OCI-LY3 (cell line): ENCODE measurements around the gene TBCK.

Experiments used
- H2AFZ ChIP-seq: fragments of 200-600, 300-600 bp; shearing (Covaris generic); 2 replicates; pipeline ENCODE4 v1.6.0; 2014; ENCODE audit warnings: antibody characterized with exemption, low read depth, low read length
- H3K27ac ChIP-seq: fragments of 200-600, 300-600 bp; sonication (generic); 2 replicates; pipeline ENCODE4 v1.5.1; 2014; ENCODE audit warnings: mild to moderate bottlenecking, low read length, moderate library complexity, mixed read lengths
- H3K27me3 ChIP-seq: fragments of 200-600, 300-600 bp; sonication (generic); 2 replicates; pipeline ENCODE4 v1.6.1; 2014; ENCODE audit warnings: low read depth, low read length, mixed read lengths
- H3K36me3 ChIP-seq: fragments of 200-600, 300-600 bp; sonication (generic); replicated peaks from 2 replicates; pipeline ENCODE3; 2014; ENCODE audit warnings: low read depth, low read length, mixed read lengths
- H3K4me1 ChIP-seq: fragments of 300-600, 200-600 bp; sonication (generic); 2 replicates; pipeline ENCODE4 v1.6.1; 2014; ENCODE audit warnings: low read length, mixed read lengths
- H3K4me2 ChIP-seq: fragments of 200-600, 300-600 bp; sonication (generic); 2 replicates; pipeline ENCODE4 v1.6.1; 2014; ENCODE audit warnings: low read length, mixed read lengths
- H3K4me3 ChIP-seq: fragments of 300-600, 200-600 bp; sonication (generic); 2 replicates; pipeline ENCODE4 v1.5.1; 2014; ENCODE audit warnings: antibody characterized with exemption, mild to moderate bottlenecking, low read length, moderate library complexity
- H3K79me2 ChIP-seq: fragments of 300-600, 200-600 bp; shearing (Covaris generic); 2 replicates; pipeline ENCODE4 v1.6.1; 2014; ENCODE audit warnings: mild to moderate bottlenecking, low read length, mixed read lengths
- H3K9ac ChIP-seq: fragments of 300-600, 200-600 bp; shearing (Covaris generic); 2 replicates; pipeline ENCODE4 v1.6.0; 2014; ENCODE audit warnings: mild to moderate bottlenecking, low read length, moderate library complexity
- H3K9me3 ChIP-seq: fragments of 200-600, 300-600 bp; shearing (Covaris generic); 2 replicates; pipeline ENCODE4 v1.6.1; 2014; ENCODE audit warnings: low read length, mixed read lengths; ENCODE audit not compliant: insufficient read depth
- H4K20me1 ChIP-seq: fragments of 200-600, 300-600 bp; sonication (generic); 2 replicates; pipeline ENCODE4 v1.6.1; 2016; ENCODE audit warnings: low read length, mixed read lengths; ENCODE audit not compliant: insufficient read depth
- EZH2phosphoT487 ChIP-seq: fragments of 200-600 bp; shearing (Covaris generic); IDR thresholded peaks from 2 replicates; pipeline ENCODE4 v1.6.1; 2018; ENCODE audit warnings: antibody characterized with exemption, mixed run types, low read depth
- TF ChIP-seq, protein P1 (sequence below): fragments of 200-600, 300-600 bp; sonication (generic); IDR thresholded peaks from 2 replicates; pipeline ENCODE4 v1.5.1; 2014; ENCODE audit warnings: antibody characterized with exemption, low read length, low read depth

TBCK gene

DNA sequence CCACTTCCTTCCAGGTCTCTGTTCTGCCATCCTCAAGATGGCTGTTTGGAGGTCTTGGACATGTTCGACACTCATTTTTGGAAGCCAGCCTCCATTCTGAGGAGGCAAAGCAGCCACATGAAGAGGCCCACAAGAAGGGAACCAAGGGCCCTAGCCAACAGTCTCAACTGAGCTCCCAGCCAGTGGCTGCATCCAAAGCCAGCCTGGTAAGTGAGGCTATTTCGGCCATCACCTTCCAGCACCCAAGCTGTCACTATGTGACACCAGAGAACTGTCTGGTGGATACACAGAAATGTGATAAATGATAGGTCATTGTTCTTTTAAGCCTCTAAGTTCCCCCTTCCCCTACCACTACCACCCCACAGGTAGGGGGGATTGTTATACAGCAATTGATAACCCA, 293.6 kb downstream of the TBCK start:
- Histone ChIP-seq H4K20me1 (no peaks in the 10 kb centered on the region), H3K9me3 (no peaks in the 10 kb centered on the region), H3K36me3 (no peaks in the 10 kb centered on the region), H3K4me1 (no peaks in the 10 kb centered on the region), H2AFZ (no peak overlapping the region), H3K79me2 (no peaks in the 10 kb centered on the region), H3K4me3 (no peak overlapping the region), H3K4me2 (no peak overlapping the region), H3K9ac (no peak overlapping the region), H3K27ac (no peak overlapping the region), H3K27me3 (no peaks in the 10 kb centered on the region)
- TF ChIP-seq EZH2phosphoT487: no peak
- TF ChIP-seq, protein P1, sequence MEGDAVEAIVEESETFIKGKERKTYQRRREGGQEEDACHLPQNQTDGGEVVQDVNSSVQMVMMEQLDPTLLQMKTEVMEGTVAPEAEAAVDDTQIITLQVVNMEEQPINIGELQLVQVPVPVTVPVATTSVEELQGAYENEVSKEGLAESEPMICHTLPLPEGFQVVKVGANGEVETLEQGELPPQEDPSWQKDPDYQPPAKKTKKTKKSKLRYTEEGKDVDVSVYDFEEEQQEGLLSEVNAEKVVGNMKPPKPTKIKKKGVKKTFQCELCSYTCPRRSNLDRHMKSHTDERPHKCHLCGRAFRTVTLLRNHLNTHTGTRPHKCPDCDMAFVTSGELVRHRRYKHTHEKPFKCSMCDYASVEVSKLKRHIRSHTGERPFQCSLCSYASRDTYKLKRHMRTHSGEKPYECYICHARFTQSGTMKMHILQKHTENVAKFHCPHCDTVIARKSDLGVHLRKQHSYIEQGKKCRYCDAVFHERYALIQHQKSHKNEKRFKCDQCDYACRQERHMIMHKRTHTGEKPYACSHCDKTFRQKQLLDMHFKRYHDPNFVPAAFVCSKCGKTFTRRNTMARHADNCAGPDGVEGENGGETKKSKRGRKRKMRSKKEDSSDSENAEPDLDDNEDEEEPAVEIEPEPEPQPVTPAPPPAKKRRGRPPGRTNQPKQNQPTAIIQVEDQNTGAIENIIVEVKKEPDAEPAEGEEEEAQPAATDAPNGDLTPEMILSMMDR: no peak

DNA sequence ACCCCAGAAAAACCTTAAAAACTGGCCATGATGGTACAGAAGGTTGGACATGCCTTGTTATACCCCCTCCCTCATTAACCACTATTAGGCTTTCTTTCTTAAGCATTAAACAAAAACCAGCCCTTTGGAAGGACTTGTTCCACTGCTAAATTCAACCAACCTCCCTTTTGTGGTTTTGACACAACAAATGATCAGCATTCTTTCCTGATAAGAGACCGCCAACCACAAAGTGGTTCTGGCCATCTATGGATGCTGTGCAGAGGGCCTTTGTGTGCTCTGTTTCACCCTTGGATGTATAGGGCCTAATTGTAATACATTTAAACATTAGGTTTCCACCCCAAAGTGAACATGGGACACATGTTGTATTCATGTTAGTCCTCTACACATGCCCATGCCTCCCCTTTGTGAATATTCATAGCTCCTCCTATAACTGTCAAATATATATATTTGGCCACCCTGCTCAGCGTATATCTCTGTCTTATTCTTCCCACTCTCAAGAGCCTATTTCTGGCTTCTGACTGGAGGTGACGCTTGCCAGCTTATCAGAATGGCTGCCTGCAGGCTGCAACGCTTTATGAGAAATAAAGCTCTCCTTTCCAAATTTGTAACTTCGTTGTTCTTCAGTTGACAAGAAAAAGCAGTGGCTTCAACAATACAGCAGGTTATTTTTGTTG, 294.1 kb downstream of the TBCK start:
- H2AFZ ChIP-seq: no peak overlapping the region
- H3K4me2 ChIP-seq: no peak overlapping the region
- no peak for TF ChIP-seq EZH2phosphoT487
- TF ChIP-seq, protein P1: no peak
- H3K27ac ChIP-seq: no peak overlapping the region
- H3K79me2 ChIP-seq: no peaks in the 10 kb centered on the region
- H3K4me3 ChIP-seq: no peak overlapping the region
- H3K36me3 ChIP-seq: no peaks in the 10 kb centered on the region
- H3K27me3 ChIP-seq: no peaks in the 10 kb centered on the region
- no peaks in the 10 kb centered on the region for H3K4me1 ChIP-seq
- no peaks in the 10 kb centered on the region for H4K20me1 ChIP-seq
- H3K9ac ChIP-seq: no peak overlapping the region
- no peaks in the 10 kb centered on the region for H3K9me3 ChIP-seq

DNA sequence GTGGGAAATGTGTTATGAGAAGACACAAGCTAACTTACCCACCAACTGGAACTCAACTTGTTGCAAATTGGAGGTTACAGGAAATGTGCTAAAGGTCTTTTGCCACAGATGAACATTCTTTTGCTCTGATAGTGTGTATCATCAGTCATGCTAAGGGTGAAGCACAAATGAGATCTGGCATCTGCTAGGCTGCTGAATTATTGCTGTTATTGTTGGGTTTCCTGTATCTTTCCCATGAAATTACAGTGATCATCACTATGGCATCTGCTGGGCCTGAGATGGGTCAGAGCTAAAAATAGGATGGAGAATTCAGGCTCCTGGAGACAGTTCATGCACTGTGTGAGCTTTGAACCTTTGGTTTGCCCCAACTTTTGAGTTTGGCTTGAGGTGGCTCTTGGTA, 296.2 kb downstream of the TBCK start:
- no peak overlapping the region for H2AFZ ChIP-seq
- H3K36me3 ChIP-seq: no peaks in the 10 kb centered on the region
- no peak overlapping the region for H3K27ac ChIP-seq
- H3K27me3 ChIP-seq: no peaks in the 10 kb centered on the region
- no peak overlapping the region for H3K4me2 ChIP-seq
- no peaks in the 10 kb centered on the region for H3K79me2 ChIP-seq
- no peaks in the 10 kb centered on the region for H3K4me1 ChIP-seq
- TF ChIP-seq EZH2phosphoT487: no peak
- TF ChIP-seq, protein P1: no peak
- no peak overlapping the region for H3K4me3 ChIP-seq
- no peaks in the 10 kb centered on the region for H3K9me3 ChIP-seq
- H3K9ac ChIP-seq: no peak overlapping the region
- no peaks in the 10 kb centered on the region for H4K20me1 ChIP-seq

DNA sequence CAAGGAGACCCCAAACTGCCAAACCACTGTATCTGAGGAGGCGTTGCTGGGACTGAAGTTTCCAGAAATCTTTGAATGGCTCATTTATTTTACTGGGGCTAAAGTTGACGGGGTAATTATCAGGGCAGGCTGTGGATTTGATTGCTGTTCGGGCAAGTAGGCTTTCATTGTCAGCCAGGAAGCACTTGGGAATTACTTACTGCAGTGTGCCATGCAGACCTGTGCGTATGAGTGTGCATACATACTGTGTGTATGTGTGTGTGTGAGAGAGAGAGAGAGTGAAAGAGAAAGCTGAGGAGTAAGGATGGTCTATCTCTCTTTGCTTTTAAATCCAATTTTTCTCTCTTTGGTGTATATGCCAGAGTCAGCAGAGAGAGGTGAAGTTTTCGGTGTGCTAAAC, 298.0 kb downstream of the TBCK start:
- Histone ChIP-seq H3K27me3 (no peaks in the 10 kb centered on the region), H3K36me3 (no peaks in the 10 kb centered on the region), H3K79me2 (no peaks in the 10 kb centered on the region), H3K27ac (no peak overlapping the region), H3K9ac (no peak overlapping the region), H3K9me3 (peaks cover 4% of the 10 kb centered on the region), H3K4me3 (no peak overlapping the region), H4K20me1 (no peaks in the 10 kb centered on the region), H3K4me1 (no peaks in the 10 kb centered on the region), H2AFZ (no peak overlapping the region), H3K4me2 (no peak overlapping the region)
- TF ChIP-seq, protein P1: no peak
- no peak for TF ChIP-seq EZH2phosphoT487
